GM06990 (cell line): ENCODE results near the gene ANKRD11.

ENCODE experiments used
- DNase-seq: peaks from one replicate; pipeline ENCODE4 v3.0.0-alpha.2; 2011; ENCODE audit not compliant: insufficient read length; ENCODE audit errors: extremely low read depth
- H3K27me3 ChIP-seq: replicated peaks from 2 replicates; pipeline ENCODE4 v1.6.0; 2011; ENCODE audit warnings: low read length; ENCODE audit not compliant: control insufficient read depth, insufficient read depth
- H3K36me3 ChIP-seq: 2 replicates; pipeline ENCODE4 v1.5.1; 2011; ENCODE audit warnings: low read length; ENCODE audit not compliant: control insufficient read depth, insufficient read depth
- H3K4me3 ChIP-seq: replicated peaks from 2 replicates; pipeline ENCODE4 v1.5.1; 2011; ENCODE audit warnings: low read depth, mild to moderate bottlenecking, control low read depth, low read length
- CTCF ChIP-seq: IDR thresholded peaks from 2 replicates; pipeline ENCODE4 v1.5.1; 2011; ENCODE audit warnings: low read length, control low read depth, mild to moderate bottlenecking, inconsistent platforms; ENCODE audit not compliant: insufficient read depth, poor library complexity, severe bottlenecking

The ANKRD11 gene

DNA sequence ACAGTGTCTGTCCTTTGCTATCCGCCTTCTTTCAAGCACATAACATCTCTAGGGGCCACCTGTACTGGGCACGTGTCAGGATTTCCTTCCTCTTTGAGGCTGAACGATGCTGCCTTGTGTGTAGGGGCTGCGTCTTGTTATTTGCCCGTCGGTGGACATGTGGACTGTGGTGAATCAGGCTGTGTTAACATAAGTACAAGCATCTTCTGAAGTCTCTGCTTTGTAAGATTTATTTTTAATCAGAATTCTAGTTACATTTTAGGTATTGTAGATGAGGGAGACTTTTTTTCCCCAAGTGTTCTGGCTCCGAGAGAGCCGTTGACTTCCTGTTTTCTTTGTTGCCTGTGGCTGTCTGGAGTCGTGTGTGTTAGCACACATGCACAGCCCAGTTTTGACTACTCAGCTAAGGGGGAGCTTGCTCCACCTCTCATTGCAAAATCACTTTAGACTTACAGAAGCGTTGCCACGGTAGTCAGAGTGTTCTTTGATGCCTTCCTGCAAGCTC lies 43.9 kb upstream of the ANKRD11 start:
- DNase-seq, result no peak
- Histone ChIP-seq H3K4me3 (no peak overlapping the region), H3K36me3 (peaks cover 44% of the 10 kb centered on the region), H3K27me3 (no peaks in the 10 kb centered on the region)
- no peak for TF ChIP-seq CTCF

GRCh38 chr16:89531821-89532526 lies 41.6 kb upstream of the ANKRD11 start:
- no peak overlapping the region for H3K4me3 ChIP-seq
- peaks cover 42% of the 10 kb centered on the region for H3K36me3 ChIP-seq
- TF ChIP-seq CTCF, result no peak
- no peaks in the 10 kb centered on the region for H3K27me3 ChIP-seq
- no peak for DNase-seq

GRCh38 chr16:89530401-89531381 lies 40.3 kb upstream of the ANKRD11 start:
- Histone ChIP-seq H3K27me3 (no peaks in the 10 kb centered on the region), H3K4me3 (no peak overlapping the region), H3K36me3 (peaks cover 40% of the 10 kb centered on the region)
- no peak for DNase-seq
- TF ChIP-seq CTCF, result no peak

DNA sequence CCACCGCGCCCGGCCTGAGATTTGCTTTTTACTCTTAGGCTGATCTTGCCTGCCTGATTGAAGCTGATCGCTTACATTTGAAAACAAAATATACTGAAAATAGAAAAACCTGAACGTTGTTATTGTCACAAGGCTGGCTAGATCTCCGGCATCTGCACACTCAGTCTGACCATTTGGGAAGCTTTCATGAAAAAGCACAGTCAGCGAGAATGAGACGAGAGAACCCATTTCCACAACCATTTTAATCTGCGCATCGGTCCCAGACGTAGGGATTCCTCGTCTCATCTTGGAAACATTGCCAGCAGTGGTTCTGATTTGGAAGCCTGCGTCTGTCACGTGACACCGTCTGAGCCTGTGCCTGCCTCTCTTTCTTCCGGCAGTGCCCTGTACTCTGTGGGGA lies 38.7 kb upstream of the ANKRD11 start:
- Histone ChIP-seq H3K27me3 (no peaks in the 10 kb centered on the region), H3K4me3 (no peak overlapping the region), H3K36me3 (peaks cover 36% of the 10 kb centered on the region)
- no peak for TF ChIP-seq CTCF
- DNase-seq, result no peak

GRCh38 chr16:89525146-89525913 lies 35.0 kb upstream of the ANKRD11 start:
- no peaks in the 10 kb centered on the region for H3K27me3 ChIP-seq
- TF ChIP-seq CTCF, result peak; percentile 49
- no peak for DNase-seq
- H3K36me3 ChIP-seq, result peaks cover 35% of the 10 kb centered on the region
- peak overlapping the region; percentile 5; the same call in 1 of the 2 replicates for H3K4me3 ChIP-seq
